ENCODE measurements around the gene KIAA1549. TPM values are rescaled to one million over a fixed set of nuclear protein-coding genes. Genes with fewer than 3 reads are reported as not detected.
"Not testable (repeated sequence)": the region's sequence is repeated elsewhere in the genome, so short reads cannot be mapped to it uniquely, and the experiment has no call there.

The KIAA1549 gene
- total RNA-seq, 4 donors from 2014 or later, result 1.6 to 5.0 (median 3.3) TPM

- no peaks in the 10 kb centered on the region for H3K27me3 ChIP-seq
- TF ChIP-seq CTCF (IDR thresholded peaks at IDR 0.05), result no peak
- no peak for TF ChIP-seq POLR2A (IDR thresholded peaks at IDR 0.05)
- no peaks in the 10 kb centered on the region for H3K9me3 ChIP-seq
- H3K4me3 ChIP-seq, result no peak overlapping the region
- no peak for DNase-seq
- H3K4me1 ChIP-seq, result no peaks in the 10 kb centered on the region
- H3K36me3 ChIP-seq, result no peaks in the 10 kb centered on the region
- H3K27ac ChIP-seq, result no peak overlapping the region
Measured at GRCh38 chr7:138814816-138815332, 166.3 kb downstream of the KIAA1549 start.

GRCh38 chr7:138813945-138814344 is 167.2 kb downstream of the KIAA1549 start:
- Histone ChIP-seq H3K4me1 (no peaks in the 10 kb centered on the region), H3K9me3 (no peaks in the 10 kb centered on the region), H3K27ac (no peak overlapping the region), H3K36me3 (no peaks in the 10 kb centered on the region), H3K27me3 (no peaks in the 10 kb centered on the region), H3K4me3 (no peak overlapping the region)
- TF ChIP-seq POLR2A (IDR thresholded peaks at IDR 0.05), result no peak
- no peak for TF ChIP-seq CTCF (IDR thresholded peaks at IDR 0.05)
- DNase-seq, result no peak

GRCh38 chr7:138811327-138811726 is 169.9 kb downstream of the KIAA1549 start:
- H3K27ac ChIP-seq, H3K9me3 ChIP-seq, H3K27me3 ChIP-seq, H3K36me3 ChIP-seq, DNase-seq, H3K4me1 ChIP-seq, H3K4me3 ChIP-seq: not testable (repeated sequence)

- Histone ChIP-seq H3K36me3 (no peaks in the 10 kb centered on the region), H3K9me3 (no peaks in the 10 kb centered on the region), H3K4me3 (no peak overlapping the region), H3K27me3 (no peaks in the 10 kb centered on the region), H3K4me1 (no peaks in the 10 kb centered on the region), H3K27ac (no peak overlapping the region)
- DNase-seq, result no peak
- TF ChIP-seq CTCF (IDR thresholded peaks at IDR 0.05) (no peak), POLR2A (IDR thresholded peaks at IDR 0.05) (no peak)
Measured at GRCh38 chr7:138809346-138809745, 171.8 kb downstream of the KIAA1549 start.

- Histone ChIP-seq H3K27ac (no peak overlapping the region), H3K36me3 (no peaks in the 10 kb centered on the region), H3K9me3 (no peaks in the 10 kb centered on the region), H3K4me3 (no peak overlapping the region), H3K4me1 (no peaks in the 10 kb centered on the region), H3K27me3 (no peaks in the 10 kb centered on the region)
- TF ChIP-seq CTCF (IDR thresholded peaks at IDR 0.05), result no peak
- DNase-seq, result no peak
Measured at GRCh38 chr7:138804618-138805017, 176.6 kb downstream of the KIAA1549 start.

- no peak overlapping the region for H3K4me3 ChIP-seq
- H3K9me3 ChIP-seq, result no peaks in the 10 kb centered on the region
- no peaks in the 10 kb centered on the region for H3K27me3 ChIP-seq
- H3K27ac ChIP-seq, result no peak overlapping the region
- DNase-seq, result no peak
- TF ChIP-seq POLR2A (IDR thresholded peaks at IDR 0.05) (no peak), CTCF (IDR thresholded peaks at IDR 0.05) (no peak)
- H3K36me3 ChIP-seq, result no peaks in the 10 kb centered on the region
- peaks cover 0 to 3% (median 0%) of the 10 kb centered on the region in 4 donors for H3K4me1 ChIP-seq
Measured at GRCh38 chr7:138802706-138803105, 178.5 kb downstream of the KIAA1549 start.

Data from Peyer's patch (tissue), 4 donors.